ENCODE measurements around the gene NELL1. TPM values are rescaled to one million over a fixed set of nuclear protein-coding genes. Genes with fewer than 3 reads are reported as not detected.

NELL1 gene
- total RNA-seq, 4 donors from 2014 or later = 0.27 TPM; not detected in 3

DNA sequence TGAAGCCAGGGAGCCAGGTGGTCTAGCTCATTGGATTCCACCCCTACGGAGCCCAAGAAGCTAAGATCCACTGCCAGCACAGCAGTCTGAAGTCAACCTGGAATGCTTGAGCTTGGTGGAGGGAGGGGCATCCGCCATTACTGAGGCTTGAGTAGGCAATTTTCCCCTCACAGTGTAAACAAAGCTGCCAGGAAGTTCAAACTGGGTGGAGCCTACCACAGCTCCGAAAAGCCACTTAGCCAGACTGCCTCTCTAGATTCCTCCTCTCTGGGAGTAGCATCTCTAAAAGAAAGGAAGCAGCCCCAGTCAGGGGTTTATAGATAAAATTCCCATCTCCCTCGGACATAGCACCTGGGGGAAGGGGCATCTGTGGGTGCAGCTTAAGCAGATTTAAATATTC is 620.3 kb downstream of the NELL1 start:
- in situ Hi-C loops (cut with MboI; ENCODE audit: low pct_ligation_motif_present in 1 of 4, low pct_unique_long_range_greater_than_20kb in 1 of 4, low sequenced_read_pairs in 3 of 4) = no loop called here
- Histone ChIP-seq H3K4me3 (no peak overlapping the region), H3K4me1 (no peaks in the 10 kb centered on the region), H3K9me3 (no peaks in the 10 kb centered on the region), H3K36me3 (no peaks in the 10 kb centered on the region), H3K27ac (no peak overlapping the region), H3K27me3 (no peaks in the 10 kb centered on the region)
- no peak for DNase-seq
- WGBS, 2 donors (ENCODE audit: low coverage in 1 of 2) = 66% methylated on average over 4 of the region's 4 CpGs; no CpG with 5 or more reads in 1 of the 2 donors
- TF ChIP-seq POLR2AphosphoS5 (IDR thresholded peaks at IDR 0.05) (no peak), EP300 (IDR thresholded peaks at IDR 0.05; ENCODE audit: low read depth) (no peak), POLR2A (IDR thresholded peaks at IDR 0.05) (no peak)
- TF ChIP-seq, protein P1, sequence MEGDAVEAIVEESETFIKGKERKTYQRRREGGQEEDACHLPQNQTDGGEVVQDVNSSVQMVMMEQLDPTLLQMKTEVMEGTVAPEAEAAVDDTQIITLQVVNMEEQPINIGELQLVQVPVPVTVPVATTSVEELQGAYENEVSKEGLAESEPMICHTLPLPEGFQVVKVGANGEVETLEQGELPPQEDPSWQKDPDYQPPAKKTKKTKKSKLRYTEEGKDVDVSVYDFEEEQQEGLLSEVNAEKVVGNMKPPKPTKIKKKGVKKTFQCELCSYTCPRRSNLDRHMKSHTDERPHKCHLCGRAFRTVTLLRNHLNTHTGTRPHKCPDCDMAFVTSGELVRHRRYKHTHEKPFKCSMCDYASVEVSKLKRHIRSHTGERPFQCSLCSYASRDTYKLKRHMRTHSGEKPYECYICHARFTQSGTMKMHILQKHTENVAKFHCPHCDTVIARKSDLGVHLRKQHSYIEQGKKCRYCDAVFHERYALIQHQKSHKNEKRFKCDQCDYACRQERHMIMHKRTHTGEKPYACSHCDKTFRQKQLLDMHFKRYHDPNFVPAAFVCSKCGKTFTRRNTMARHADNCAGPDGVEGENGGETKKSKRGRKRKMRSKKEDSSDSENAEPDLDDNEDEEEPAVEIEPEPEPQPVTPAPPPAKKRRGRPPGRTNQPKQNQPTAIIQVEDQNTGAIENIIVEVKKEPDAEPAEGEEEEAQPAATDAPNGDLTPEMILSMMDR (IDR thresholded peaks at IDR 0.05) = no peak
- intact Hi-C loops (cut with DNase I; ENCODE audit: low total_unique reads) = loop anchor here (5.0 kb wide), 1 partner anchor 587 kb away; no protein-coding TSS in a partner anchor

DNA sequence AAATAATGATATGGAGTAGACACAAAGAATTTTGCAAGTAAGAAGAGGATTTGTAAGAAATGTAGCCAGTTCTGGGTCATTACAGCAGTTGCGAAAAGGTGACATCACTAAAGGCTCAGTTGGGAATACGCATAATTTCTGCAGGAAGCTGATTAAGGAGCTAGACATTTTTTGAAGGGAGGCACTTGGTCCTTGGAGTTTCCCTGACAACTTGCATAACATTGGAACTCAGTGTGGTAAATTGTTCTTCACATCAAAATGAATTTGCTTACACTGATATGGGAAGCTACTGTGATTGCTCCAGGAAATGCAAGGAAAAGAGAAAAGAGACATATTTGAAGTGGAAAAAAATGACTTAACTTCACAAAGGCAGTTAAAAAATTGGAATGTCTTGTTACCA is 626.1 kb downstream of the NELL1 start:
- in situ Hi-C loops (cut with MboI; ENCODE audit: low pct_ligation_motif_present in 1 of 4, low pct_unique_long_range_greater_than_20kb in 1 of 4, low sequenced_read_pairs in 3 of 4) = no loop called here
- H3K36me3 ChIP-seq = no peaks in the 10 kb centered on the region
- 76 to 88% methylated on average over 2 of the region's 2 CpGs for WGBS, 2 donors (ENCODE audit: low coverage in 1 of 2)
- intact Hi-C loops (cut with DNase I; ENCODE audit: low total_unique reads) = no loop called here
- no peaks in the 10 kb centered on the region for H3K27me3 ChIP-seq
- TF ChIP-seq, protein P1 (IDR thresholded peaks at IDR 0.05) = no peak
- no peak for DNase-seq
- no peak overlapping the region for H3K27ac ChIP-seq
- H3K4me3 ChIP-seq = no peak overlapping the region
- H3K9me3 ChIP-seq = no peaks in the 10 kb centered on the region
- H3K4me1 ChIP-seq = no peaks in the 10 kb centered on the region

GRCh38 chr11:21301981-21302380 is 632.6 kb downstream of the NELL1 start:
- whole genome bisulfite sequencing, 2 donors (ENCODE audit: low coverage in 1 of 2) = 70% methylated on average over 1 of the region's 1 CpG; no CpG with 5 or more reads in 1 of the 2 donors

DNA sequence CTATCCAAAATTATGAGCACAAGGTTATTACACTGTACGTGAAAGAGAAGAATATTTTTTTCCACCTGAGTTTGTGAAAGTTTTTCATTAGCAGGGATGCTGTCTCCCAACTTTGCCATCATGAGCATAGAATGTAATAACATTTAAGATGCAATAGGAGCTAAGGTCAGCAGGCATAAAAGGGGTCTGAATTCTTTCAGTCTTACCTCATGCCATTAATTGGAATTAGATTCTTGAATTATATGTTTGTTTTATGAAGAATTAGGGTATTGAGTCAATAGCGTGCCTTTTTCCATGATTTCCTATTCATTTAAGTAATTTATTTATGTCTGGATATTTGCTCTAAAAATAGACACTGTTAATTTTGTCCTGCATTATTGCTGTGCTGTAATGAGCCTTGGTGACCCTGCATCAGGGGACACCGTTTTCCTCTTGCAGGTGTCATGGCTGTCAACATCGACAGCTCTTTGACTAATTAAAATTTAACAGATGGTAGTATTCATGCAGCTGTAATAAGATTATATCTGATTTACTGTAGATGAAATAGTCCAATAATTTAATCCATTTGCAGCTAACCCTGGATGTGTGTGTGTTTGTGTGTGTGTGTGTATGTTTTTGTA is 637.5 kb downstream of the NELL1 start:
- TF ChIP-seq POLR2A (IDR thresholded peaks at IDR 0.05) = no peak
- no peak for TF ChIP-seq POLR2AphosphoS5 (IDR thresholded peaks at IDR 0.05)
- TF ChIP-seq, protein P1 (IDR thresholded peaks at IDR 0.05) = no peak
- TF ChIP-seq EP300 (IDR thresholded peaks at IDR 0.05; ENCODE audit: low read depth) = no peak
- DNase-seq = no peak
- intact Hi-C loops (cut with DNase I; ENCODE audit: low total_unique reads) (no loop called here), in situ Hi-C loops (cut with MboI; ENCODE audit: low pct_ligation_motif_present in 1 of 4, low pct_unique_long_range_greater_than_20kb in 1 of 4, low sequenced_read_pairs in 3 of 4) (no loop called here)
- H3K27ac ChIP-seq = no peak overlapping the region
- H3K27me3 ChIP-seq = no peaks in the 10 kb centered on the region
- H3K4me3 ChIP-seq = no peak overlapping the region
- no peaks in the 10 kb centered on the region for H3K36me3 ChIP-seq
- peaks cover 0 to 3% of the 10 kb centered on the region in 2 donors for H3K9me3 ChIP-seq
- 74 to 76% methylated on average over 4 of the region's 4 CpGs for WGBS, 2 donors (ENCODE audit: low coverage in 1 of 2)
- H3K4me1 ChIP-seq = no peaks in the 10 kb centered on the region

More at GRCh38 chr11:21301981-21302380, 632.6 kb downstream of the NELL1 start:
- H3K4me1 ChIP-seq = no peaks in the 10 kb centered on the region
- in situ Hi-C loops (cut with MboI; ENCODE audit: low pct_ligation_motif_present in 1 of 4, low pct_unique_long_range_greater_than_20kb in 1 of 4, low sequenced_read_pairs in 3 of 4) = no loop called here
- no peak for DNase-seq
- no peaks in the 10 kb centered on the region for H3K27me3 ChIP-seq
- H3K36me3 ChIP-seq = no peaks in the 10 kb centered on the region
- H3K27ac ChIP-seq = no peak overlapping the region
- intact Hi-C loops (cut with DNase I; ENCODE audit: low total_unique reads) = no loop called here
- no peak overlapping the region for H3K4me3 ChIP-seq
- TF ChIP-seq EP300 (IDR thresholded peaks at IDR 0.05; ENCODE audit: low read depth) (no peak), POLR2A (IDR thresholded peaks at IDR 0.05) (no peak), POLR2AphosphoS5 (IDR thresholded peaks at IDR 0.05) (no peak)
- TF ChIP-seq, protein P1 (IDR thresholded peaks at IDR 0.05) = no peak
- peaks cover 0 to 3% of the 10 kb centered on the region in 2 donors for H3K9me3 ChIP-seq

Measured in transverse colon (tissue), 4 donors.